Astrocyte of the cerebellum (primary cell): Measurements from ENCODE around the gene FN1.

Experiments
- DNase-seq: peaks from one replicate; pipeline ENCODE4 v3.0.0-alpha.2; 2011; ENCODE audit warnings: low read depth
- H3K4me3 ChIP-seq: 2 replicates; pipeline ENCODE4 v1.5.1; 2011; ENCODE audit warnings: mild to moderate bottlenecking, low read depth, low read length, moderate library complexity
- in situ Hi-C: cut with HindIII; loops from 2 replicates; pipeline ENCODE4 v1.10.0; 2017; ENCODE audit warnings: low sequenced_read_pairs
- TF ChIP-seq, protein P1 (sequence below): IDR thresholded peaks from 2 replicates; pipeline ENCODE4 v1.5.1; 2012; ENCODE audit warnings: low read length, low read depth, moderate library complexity, mild to moderate bottlenecking; ENCODE audit errors: missing control alignments

FN1 gene

DNA sequence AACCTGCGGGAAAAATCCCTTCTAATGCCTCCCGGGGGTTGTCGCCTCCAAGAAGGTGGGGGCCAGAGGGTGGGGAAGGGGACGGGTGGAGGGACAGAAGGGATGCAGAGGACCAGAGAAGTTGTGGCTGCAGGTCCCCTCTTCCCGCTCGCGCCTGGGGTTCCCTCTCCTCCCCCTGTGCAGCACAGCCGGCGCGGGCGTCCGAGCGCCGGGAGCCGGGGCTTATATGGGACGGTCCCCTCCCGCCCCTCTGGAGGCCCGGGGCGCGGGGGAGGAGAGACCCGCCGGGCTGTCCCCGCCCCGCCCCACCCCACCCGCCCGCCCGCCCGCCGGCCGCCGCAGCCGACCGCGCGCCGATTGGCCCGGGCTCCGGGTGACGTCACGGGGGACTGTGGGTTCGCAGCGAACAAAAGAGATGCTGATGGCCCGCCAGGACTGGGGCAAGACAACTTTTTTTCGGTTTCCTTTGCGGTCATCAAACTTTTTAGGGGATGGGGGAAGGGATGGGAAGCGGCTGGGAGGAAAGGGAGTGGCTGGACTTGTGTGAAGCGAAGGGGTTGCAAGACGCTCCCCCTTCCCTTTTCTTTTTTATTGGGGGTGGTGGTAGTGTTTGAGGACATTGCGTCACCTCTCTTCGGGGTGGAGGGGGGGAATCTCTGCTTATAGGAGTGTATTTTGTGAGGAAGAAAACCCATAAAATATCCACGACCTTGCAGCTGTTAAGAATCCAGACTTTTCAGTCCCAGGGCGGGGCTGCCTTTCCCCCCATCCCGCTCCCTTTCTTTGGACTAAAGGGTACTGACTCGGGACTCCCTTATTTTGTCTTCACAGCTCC lies at the start of gene FN1:
Gene FN1 (minus strand): TSS at position 199 of the 835 bp plus-strand sequence. CDS start 266 bp downstream, outside the sequence.
- DNase-seq = peak; percentile 96
- peak within 1 kb of the TSS; percentile 85 for H3K4me3 ChIP-seq
- TF ChIP-seq, protein P1, sequence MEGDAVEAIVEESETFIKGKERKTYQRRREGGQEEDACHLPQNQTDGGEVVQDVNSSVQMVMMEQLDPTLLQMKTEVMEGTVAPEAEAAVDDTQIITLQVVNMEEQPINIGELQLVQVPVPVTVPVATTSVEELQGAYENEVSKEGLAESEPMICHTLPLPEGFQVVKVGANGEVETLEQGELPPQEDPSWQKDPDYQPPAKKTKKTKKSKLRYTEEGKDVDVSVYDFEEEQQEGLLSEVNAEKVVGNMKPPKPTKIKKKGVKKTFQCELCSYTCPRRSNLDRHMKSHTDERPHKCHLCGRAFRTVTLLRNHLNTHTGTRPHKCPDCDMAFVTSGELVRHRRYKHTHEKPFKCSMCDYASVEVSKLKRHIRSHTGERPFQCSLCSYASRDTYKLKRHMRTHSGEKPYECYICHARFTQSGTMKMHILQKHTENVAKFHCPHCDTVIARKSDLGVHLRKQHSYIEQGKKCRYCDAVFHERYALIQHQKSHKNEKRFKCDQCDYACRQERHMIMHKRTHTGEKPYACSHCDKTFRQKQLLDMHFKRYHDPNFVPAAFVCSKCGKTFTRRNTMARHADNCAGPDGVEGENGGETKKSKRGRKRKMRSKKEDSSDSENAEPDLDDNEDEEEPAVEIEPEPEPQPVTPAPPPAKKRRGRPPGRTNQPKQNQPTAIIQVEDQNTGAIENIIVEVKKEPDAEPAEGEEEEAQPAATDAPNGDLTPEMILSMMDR = no peak
- in situ Hi-C loops = no loop called here

DNA sequence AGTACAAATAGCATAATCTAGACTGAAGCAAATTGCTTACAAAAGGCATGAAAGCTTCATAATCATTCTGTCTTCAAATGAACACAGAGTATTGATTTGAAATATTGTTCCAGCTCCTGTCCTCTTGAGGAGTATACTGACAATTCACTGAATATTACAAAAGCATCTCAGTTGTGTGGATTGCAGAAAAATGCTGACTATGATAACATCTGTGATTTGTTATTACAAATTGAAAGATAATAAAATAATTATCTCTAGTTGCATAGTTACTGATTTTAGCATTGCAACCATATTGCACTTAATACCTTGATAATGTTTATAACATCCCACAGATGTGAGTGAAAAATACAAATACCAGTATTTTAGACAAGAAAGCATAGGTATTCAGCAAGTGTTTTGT lies 49.2 kb upstream of the FN1 start:
- no peak for DNase-seq
- TF ChIP-seq, protein P1 = no peak
- in situ Hi-C loops = no loop called here

DNA sequence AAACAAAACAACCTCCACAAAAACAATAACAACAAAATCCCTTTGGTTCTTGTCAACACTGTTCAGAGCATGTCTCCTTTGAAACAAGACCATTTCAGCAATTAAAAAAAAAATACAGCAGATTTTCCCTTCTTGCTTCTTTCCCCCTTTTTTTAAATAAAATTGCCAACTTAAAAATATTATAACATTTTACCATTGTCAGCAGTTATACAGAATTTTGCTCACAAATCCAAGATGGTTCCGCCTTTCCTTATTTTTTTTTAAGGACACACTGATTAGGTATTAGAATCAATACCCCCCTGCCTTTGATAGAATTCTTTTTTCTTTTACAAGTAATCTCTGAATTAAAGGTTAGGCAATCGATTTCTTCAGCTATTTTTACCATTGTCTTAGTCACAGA lies 48.7 kb upstream of the FN1 start:
- TF ChIP-seq, protein P1 = no peak
- in situ Hi-C loops = no loop called here
- no peak overlapping the region for H3K4me3 ChIP-seq
- no peak for DNase-seq

More for the DNA sequence above, 49.2 kb upstream of the FN1 start:
- no peak overlapping the region for H3K4me3 ChIP-seq

DNA sequence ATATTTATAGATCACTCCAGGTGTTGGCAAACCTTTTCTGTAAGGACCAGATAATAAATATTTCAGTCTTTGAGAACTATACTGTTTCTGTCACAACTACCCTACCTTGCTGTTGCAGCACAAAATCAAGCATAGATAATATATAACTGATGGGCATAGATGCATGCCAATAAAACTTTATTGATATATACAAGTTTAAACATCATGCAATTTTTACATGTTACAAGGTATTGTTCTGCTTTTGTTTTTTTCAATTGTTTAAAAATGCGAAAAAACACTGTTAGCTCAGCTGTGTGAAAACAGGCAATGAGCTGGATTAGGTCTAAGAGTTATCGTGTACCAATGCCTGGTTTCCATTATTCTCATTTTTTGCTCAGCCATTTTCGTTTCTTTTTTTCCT lies 47.6 kb upstream of the FN1 start:
- in situ Hi-C loops = no loop called here
- TF ChIP-seq, protein P1 = no peak

DNA sequence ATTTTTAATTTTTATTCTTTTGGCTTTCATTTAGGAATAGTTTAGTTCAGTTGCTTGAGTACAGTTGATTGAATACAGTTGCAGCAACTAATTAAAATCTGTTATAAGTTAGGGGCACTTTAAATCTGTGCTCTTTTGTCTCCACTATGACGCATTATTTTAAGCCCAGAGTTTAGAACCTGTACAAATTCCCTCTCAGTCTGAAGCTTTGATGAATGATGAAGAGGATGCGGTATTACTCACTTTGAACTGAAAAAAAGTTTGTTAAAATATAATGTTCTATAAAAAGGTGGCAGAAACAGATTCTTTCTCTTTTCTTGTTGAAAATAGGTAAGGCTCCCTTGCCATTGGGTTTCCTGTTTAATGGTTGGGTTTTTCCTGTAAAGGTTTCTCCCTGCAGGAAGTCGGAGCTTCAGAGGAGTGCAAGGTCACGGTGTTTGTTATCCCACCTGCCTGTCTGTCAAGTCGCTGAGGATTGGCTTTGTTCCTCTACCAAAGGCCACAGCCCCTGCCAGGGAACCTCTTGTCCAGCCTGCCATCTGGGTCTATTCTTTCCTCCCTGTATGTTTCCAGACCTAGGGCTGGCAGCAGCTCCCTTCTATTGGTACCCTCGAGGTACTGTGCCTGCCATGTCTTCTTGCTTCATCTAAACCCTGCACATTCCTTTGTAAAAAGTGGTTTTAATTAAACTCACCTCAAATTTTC lies 43.8 kb upstream of the FN1 start:
- TF ChIP-seq, protein P1 = no peak
- DNase-seq = no peak
- in situ Hi-C loops = no loop called here
- H3K4me3 ChIP-seq = no peak overlapping the region

More for the DNA sequence above, 47.6 kb upstream of the FN1 start:
- DNase-seq = no peak
- no peak overlapping the region for H3K4me3 ChIP-seq

DNA sequence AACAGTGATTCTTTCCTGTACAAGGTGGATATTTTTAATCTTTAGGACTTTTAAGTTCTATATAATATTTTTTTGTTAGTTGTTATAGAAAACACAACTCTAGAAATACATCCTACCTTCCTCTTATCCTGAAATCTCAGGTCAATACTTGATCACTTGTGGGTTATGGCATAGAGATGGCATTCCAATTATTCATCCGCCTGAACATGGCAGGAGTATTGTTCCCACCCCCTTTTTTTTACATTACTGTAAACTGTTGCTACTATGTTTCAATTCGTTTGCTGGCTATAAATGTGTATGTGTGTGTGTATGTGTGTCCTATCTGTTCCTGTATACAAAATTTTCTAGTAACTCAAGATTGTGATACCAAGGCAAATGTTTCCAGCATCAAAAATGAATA lies 43.3 kb upstream of the FN1 start:
- TF ChIP-seq, protein P1 = no peak
- no peak overlapping the region for H3K4me3 ChIP-seq
- no peak for DNase-seq
- in situ Hi-C loops = no loop called here
